Fibroblast of mammary gland (primary cell): Measurements from ENCODE around the gene TFAP2D.
A peak's percentile ranks its signal among the peaks of the same experiment; 100 is the strongest.

ENCODE experiments used
- DNase-seq: peaks from one replicate; pipeline ENCODE4 v3.0.0-alpha.2; 2010; ENCODE audit warnings: low read depth
- H3K4me3 ChIP-seq: 2 replicates; pipeline ENCODE4 v1.5.1; 2011; ENCODE audit warnings: low read depth, mild to moderate bottlenecking, low read length, moderate library complexity; ENCODE audit not compliant: control insufficient read depth
- CTCF ChIP-seq: conservative IDR thresholded peaks from 2 replicates; pipeline ENCODE4 v1.5.1; 2011; ENCODE audit warnings: low read depth, low read length, inconsistent platforms; ENCODE audit not compliant: control insufficient read depth, insufficient read depth

Gene TFAP2D

GRCh38 chr6:50817646-50817950, 104.3 kb downstream of the TFAP2D start:
- TF ChIP-seq CTCF = no peak
- DNase-seq = no peak
- no peak overlapping the region for H3K4me3 ChIP-seq

- no peak for TF ChIP-seq CTCF
- H3K4me3 ChIP-seq = no peak overlapping the region
- DNase-seq = no peak
Observed at GRCh38 chr6:50818020-50818419, 104.7 kb downstream of the TFAP2D start.

DNA sequence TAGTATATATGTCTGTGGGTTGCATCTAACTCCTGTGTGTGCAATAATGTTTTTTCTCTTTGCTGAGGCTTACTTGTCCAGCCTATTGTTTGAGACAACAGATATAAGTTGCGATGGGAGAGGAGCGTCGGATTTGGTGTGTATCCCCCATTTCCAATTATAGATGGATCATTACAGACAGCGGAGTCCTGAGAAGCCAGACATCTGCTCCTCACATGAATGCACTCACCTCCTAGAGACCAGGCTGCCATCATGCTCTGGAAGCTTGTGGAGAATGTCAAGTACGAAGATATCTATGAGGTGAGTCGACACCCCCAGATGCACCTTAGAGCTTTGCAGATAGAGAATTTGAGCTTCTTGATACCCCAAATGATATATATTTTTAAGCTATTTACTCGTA, 105.3 kb downstream of the TFAP2D start, which contains the start of gene TFAP2B:
Gene TFAP2B (plus strand): TSS at position 199 of the 400 bp plus-strand sequence. CDS start 21 bp downstream, at position 220.
- no peak for TF ChIP-seq CTCF
- no peak for DNase-seq
- H3K4me3 ChIP-seq = no peak within 1 kb of the TSS

DNA sequence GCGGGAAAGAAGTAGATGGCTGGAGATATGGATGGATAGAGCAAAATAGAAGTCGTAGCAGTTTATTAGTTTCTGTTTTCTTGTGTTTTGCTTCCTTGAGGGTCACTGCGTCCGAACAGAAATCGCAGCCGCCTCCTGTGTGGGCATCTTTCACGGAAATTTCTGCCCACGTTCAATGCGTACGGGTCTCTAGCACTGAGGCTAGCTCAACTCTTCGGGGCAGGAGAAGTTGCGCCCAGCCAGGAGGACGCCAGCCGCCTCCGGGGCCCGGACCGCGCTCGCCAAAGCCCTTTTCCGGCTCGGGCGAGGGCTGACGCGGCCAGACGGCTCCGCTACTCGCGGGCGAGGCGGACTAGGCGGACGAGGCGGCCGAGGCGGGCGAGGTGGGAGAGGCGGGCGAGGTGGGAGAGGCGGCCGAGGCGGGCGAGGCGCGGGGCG, 106.2 kb downstream of the TFAP2D start:
- DNase-seq = peak; percentile 1
- TF ChIP-seq CTCF = no peak
- H3K4me3 ChIP-seq = no peak overlapping the region

- H3K4me3 ChIP-seq = no peak overlapping the region
- TF ChIP-seq CTCF = no peak
Observed at GRCh38 chr6:50819904-50820868, 106.9 kb downstream of the TFAP2D start.

GRCh38 chr6:50820869-50821264, 107.5 kb downstream of the TFAP2D start:
- no peak overlapping the region for H3K4me3 ChIP-seq
- no peak for TF ChIP-seq CTCF
- DNase-seq = no peak

More at GRCh38 chr6:50819904-50820868, 106.9 kb downstream of the TFAP2D start:
- DNase-seq = no peak
